Cardiac muscle cell (in vitro differentiated cells and primary cell): ENCODE results near the gene CEP76. TPM values are rescaled to one million over a fixed set of nuclear protein-coding genes. Genes with fewer than 3 reads are reported as not detected.
A peak's percentile ranks its signal among the peaks of the same experiment; 100 is the strongest.

Experiments
- DNase-seq, 2 donors: peaks; one replicate each; pipeline versions ENCODE4 v3.0.0 to v3.0.0-alpha.2; 2010 to 2017; ENCODE audit warnings: low read depth in 1 of 2, low spot score in 1 of 2
- H3K27ac ChIP-seq: fragments of 200-600 bp; sonication (generic); 2 replicates; pipeline ENCODE4 v1.5.1; 2016
- H3K27me3 ChIP-seq: fragments of 200-600 bp; sonication (generic); 2 replicates; pipeline ENCODE4 v1.6.0; 2016; ENCODE audit warnings: control low read depth
- H3K36me3 ChIP-seq: fragments of 200-600 bp; sonication (generic); 2 replicates; pipeline ENCODE4 v1.5.1; 2016; ENCODE audit warnings: control low read depth
- H3K4me1 ChIP-seq: fragments of 200-600 bp; sonication (generic); 2 replicates; pipeline ENCODE4 v1.8.1; 2017; ENCODE audit warnings: low read depth, mild to moderate bottlenecking, mixed run types
- H3K4me3 ChIP-seq: fragments of 200-600 bp; sonication (generic); 2 replicates; pipeline ENCODE4 v1.5.1; 2016; ENCODE audit warnings: mild to moderate bottlenecking
- H3K9me3 ChIP-seq: fragments of 200-600 bp; sonication (generic); 2 replicates; pipeline ENCODE4 v1.5.1; 2017; ENCODE audit warnings: low read depth, mild to moderate bottlenecking, control low read depth
- CTCF ChIP-seq: IDR thresholded peaks from 2 replicates; pipeline ENCODE4 v1.5.1; 2012; ENCODE audit warnings: low read depth, mild to moderate bottlenecking, low read length
- polyA plus RNA-seq: library from polyadenylated mRNA; unstranded; fragments of >200 nt; fragmentation: Nextera tagmentation; extraction: Ambion mirVana; gene quantifications from 2 replicates; pipeline ENCODE4 v1.2.1, GENCODE V29; 2016
- total RNA-seq: library from RNA; depleted of rRNA; stranded (reverse); fragments of >200 nt; gene quantifications from 2 replicates; pipeline ENCODE4 v1.2.3, GENCODE V29; 2016

The CEP76 gene
- total and polyA plus RNA-seq, 2 experiments from 2014 or later: 8.2 to 13.7 TPM

GRCh38 chr18:12750076-12750714, 47.7 kb upstream of the CEP76 start:
- Histone ChIP-seq H3K27me3 (no peaks in the 10 kb centered on the region), H3K9me3 (no peaks in the 10 kb centered on the region), H3K4me1 (no peaks in the 10 kb centered on the region), H3K27ac (no peak overlapping the region), H3K4me3 (no peak overlapping the region), H3K36me3 (no peaks in the 10 kb centered on the region)
- no peak for DNase-seq
- no peak for TF ChIP-seq CTCF

DNA sequence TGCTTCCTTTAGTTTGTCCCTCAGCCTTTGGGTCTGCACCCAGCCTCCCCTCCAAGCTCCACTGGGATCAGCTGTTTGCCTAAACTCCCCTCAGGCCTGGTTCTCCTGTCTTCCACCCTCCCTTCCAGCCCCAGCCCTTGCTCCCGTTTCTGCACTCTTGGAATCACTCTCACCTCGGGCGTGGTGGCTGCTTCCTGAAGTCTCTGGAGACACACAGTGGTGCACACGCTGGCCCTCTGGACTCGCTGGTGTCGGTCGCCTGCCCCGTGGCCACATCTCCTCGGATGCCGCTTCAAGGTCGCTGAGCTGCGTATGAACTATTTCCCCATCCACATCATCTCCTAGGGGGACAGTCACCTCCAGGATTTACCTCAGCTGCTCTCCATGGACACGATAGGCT, 46.6 kb upstream of the CEP76 start:
- H3K27ac ChIP-seq: no peak overlapping the region
- H3K4me1 ChIP-seq: no peaks in the 10 kb centered on the region
- H3K36me3 ChIP-seq: no peaks in the 10 kb centered on the region
- TF ChIP-seq CTCF: no peak
- no peak overlapping the region for H3K4me3 ChIP-seq
- H3K9me3 ChIP-seq: no peaks in the 10 kb centered on the region
- no peak for DNase-seq
- no peaks in the 10 kb centered on the region for H3K27me3 ChIP-seq

- Histone ChIP-seq H3K4me1 (no peaks in the 10 kb centered on the region), H3K36me3 (no peaks in the 10 kb centered on the region), H3K4me3 (no peak overlapping the region), H3K27me3 (no peaks in the 10 kb centered on the region), H3K27ac (no peak overlapping the region), H3K9me3 (no peaks in the 10 kb centered on the region)
- no peak for DNase-seq
- no peak for TF ChIP-seq CTCF
These were observed 46.1 kb upstream of the CEP76 start for GRCh38 chr18:12748671-12749070.

- Histone ChIP-seq H3K4me3 (no peak overlapping the region), H3K27ac (no peak overlapping the region), H3K36me3 (no peaks in the 10 kb centered on the region), H3K9me3 (no peaks in the 10 kb centered on the region), H3K27me3 (no peaks in the 10 kb centered on the region), H3K4me1 (no peaks in the 10 kb centered on the region)
- peak in 1 of 2 donors; percentile 11 for DNase-seq
- TF ChIP-seq CTCF: no peak
These were observed 45.2 kb upstream of the CEP76 start for GRCh38 chr18:12747530-12748315.

- Histone ChIP-seq H3K4me1 (no peaks in the 10 kb centered on the region), H3K27ac (no peak overlapping the region), H3K27me3 (no peaks in the 10 kb centered on the region), H3K9me3 (no peaks in the 10 kb centered on the region), H3K4me3 (no peak overlapping the region), H3K36me3 (no peaks in the 10 kb centered on the region)
- DNase-seq: no peak
- no peak for TF ChIP-seq CTCF
These were observed 42.7 kb upstream of the CEP76 start for GRCh38 chr18:12745095-12745795.
